SK-N-DZ (cell line): ENCODE data around the gene XRCC1.
"Not testable (repeated sequence)": the region's sequence is repeated elsewhere in the genome, so short reads cannot be mapped to it uniquely, and the experiment has no call there.

Experiments used
- DNase-seq: peaks from one replicate; pipeline ENCODE4 v3.0.0-alpha.2; 2015; ENCODE audit warnings: low spot score

XRCC1 gene

GRCh38 chr19:43599635-43600295, 24.4 kb upstream of the XRCC1 start:
- DNase-seq: no peak

DNA sequence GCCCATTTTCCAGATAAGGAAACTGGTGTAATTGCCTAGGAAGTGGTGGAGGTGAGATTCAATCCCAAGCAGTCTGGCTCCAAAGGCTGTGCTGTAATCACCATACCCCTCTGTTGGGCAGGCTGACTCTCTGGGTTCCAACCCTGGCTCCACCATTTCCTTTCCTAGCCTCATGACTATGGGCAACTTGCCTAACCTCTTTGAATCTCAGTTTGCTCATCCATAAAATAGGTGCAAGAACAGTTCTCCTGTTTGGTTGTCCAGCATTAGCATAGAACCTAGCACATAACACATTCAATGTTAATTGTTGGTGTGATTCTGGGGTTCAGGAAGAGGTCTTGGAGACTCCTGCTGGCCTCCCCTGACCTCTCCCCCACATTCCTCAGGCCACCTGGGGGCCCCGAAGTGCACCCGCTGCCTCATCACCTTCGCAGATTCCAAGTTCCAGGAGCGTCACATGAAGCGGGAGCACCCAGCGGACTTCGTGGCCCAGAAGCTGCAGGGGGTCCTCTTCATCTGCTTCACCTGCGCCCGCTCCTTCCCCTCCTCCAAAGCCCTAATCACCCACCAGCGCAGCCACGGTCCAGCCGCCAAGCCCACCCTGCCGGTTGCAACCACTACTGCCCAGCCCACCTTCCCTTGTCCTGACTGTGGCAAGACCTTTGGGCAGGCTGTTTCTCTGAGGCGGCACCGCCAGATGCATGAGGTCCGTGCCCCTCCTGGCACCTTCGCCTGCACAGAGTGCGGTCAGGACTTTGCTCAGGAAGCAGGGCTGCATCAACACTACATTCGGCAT, 23.3 kb upstream of the XRCC1 start:
- no peak for DNase-seq

GRCh38 chr19:43597876-43598275, 22.5 kb upstream of the XRCC1 start:
- no peak for DNase-seq

GRCh38 chr19:43596842-43597461, 21.6 kb upstream of the XRCC1 start:
- DNase-seq: no peak

GRCh38 chr19:43595999-43596841, 20.9 kb upstream of the XRCC1 start, which contains the start of the genes IRGQ and ZNF576:
Gene IRGQ (minus strand): TSS chr19:43596134. CDS start chr19:43595338, 796 bp downstream.
Gene ZNF576 (plus strand): TSS chr19:43596595. CDS start chr19:43597109, 514 bp downstream.
- peak; percentile 99 for DNase-seq

GRCh38 chr19:43595605-43595998, 20.3 kb upstream of the XRCC1 start:
- DNase-seq: no peak

- peak; percentile 46 for DNase-seq
Measured at GRCh38 chr19:43594710-43595604, 19.6 kb upstream of the XRCC1 start.

GRCh38 chr19:43594081-43594697, 18.9 kb upstream of the XRCC1 start:
- no peak for DNase-seq

- DNase-seq: no peak
Measured at GRCh38 chr19:43592800-43593350, 17.5 kb upstream of the XRCC1 start.

DNA sequence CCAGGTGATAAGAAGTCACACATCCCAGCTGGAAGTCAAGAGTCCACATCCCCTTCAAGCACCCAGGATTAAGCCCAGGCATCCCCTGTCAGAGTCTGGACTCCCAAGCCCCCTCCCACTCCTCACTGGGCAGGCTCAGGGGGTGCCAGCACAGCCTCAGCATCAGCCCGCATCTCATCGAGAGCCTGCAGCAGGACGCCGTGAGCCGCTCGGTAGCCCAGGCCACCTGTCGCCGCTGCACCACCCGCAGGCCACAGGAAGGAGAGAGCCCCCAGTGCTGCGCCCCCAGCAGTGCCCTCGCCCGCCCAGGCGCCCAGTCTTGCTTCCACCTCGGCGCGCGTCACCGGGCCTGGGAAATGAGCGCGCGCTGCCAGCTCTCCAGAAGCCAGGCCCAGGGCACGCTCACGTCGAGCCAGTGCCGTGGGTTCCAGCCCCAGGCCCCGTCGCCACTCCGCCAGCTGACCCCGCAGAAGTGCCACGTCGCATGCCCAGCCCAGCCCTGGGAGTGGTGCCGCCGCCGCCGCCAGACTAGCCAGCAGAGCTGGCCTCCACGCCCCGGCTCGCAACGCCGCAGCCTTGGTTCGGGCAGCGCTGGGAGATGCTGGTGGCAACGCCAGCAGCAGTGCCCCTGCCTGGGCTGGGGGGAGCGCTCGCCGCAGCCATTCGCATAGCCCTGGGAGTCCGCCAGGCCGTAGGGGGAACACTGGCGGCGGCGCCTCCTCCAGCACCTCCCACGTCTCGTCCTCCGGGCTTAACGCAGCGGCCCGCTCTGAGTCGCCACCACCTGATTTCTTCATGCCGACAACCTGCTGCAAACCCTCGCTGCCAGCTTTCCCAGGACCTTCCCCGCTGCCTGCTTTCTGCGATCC, 16.8 kb upstream of the XRCC1 start:
- DNase-seq: no peak

DNA sequence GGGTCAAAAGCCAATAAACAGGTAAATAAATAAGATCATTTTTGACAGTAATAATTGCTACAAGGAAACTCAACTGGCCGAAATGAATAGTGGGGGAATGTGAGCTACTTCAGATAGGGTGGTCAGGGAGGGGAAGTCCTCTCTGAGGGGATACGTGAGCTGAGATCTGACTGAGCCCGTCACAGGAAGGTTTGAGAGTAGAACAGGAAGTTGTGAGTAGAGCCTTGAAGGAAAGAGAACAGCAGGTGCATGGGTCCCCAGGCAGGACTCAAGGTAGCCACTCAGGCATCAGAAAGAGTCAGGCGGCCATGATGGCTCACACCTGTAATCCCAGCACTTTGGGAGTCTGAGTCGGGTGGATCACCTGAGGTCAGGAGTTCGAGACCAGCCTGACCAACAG, 14.4 kb upstream of the XRCC1 start:
- no peak for DNase-seq

GRCh38 chr19:43589277-43589676, 13.9 kb upstream of the XRCC1 start:
- DNase-seq: no peak

DNA sequence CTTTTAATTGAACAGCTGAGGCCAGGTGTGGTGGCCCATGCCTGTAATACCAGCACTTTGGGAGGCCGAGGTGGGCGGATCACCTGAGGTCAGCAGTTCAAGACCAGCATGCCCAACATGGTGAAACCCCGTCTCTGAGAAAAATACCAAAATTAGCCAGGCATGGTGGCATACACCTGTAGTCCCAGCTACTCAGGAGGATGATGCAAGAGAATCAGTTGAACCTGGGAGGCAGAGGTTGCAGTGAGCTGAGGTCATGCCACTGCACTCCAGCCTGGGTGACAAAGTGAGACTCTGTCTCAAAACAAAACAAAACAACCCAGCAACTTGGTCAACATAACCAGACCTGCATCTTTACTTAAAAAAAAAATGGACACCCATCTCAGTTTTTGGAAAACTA, 11.7 kb upstream of the XRCC1 start:
- DNase-seq: not testable (repeated sequence)

- no peak for DNase-seq
Measured at GRCh38 chr19:43586346-43586745, 11.0 kb upstream of the XRCC1 start.

GRCh38 chr19:43584484-43584883, 9.2 kb upstream of the XRCC1 start:
- DNase-seq: no peak

DNA sequence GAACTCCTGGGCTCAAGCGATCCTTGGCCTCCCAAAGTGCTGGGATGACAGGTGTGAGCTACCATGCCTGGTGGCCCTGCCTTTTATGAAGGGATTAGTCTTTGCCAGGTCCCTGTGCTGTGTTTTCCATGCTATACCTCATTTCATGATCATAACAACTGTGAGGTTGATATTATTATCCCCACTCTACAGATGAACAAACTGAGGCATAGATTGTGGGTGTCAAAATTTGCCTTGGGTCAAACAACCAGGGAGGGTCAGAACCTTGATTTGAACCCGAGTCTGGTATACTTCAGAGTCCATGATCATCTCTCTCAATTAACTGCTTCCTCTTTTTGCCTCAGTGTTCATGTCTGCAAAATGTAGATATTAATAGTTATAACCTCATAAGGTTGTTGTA, 7.2 kb upstream of the XRCC1 start:
- no peak for DNase-seq

DNA sequence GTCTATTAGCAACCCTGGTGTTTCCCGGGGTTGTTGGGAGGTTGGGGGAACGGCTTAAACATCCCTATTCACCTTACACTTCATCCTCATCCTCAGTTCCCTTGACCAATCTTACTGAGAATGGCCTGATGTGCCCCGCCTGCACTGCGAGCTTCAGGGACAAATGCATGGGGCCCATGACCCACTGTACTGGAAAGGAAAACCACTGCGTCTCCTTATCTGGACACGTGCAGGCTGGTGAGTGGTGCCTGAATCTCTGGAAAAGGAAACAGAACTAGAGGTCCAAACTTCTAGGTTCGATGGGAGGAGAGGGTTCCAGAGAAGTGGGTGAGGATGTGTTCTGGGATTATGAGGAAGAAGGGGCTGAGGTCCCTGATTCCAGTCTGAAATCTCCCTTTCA, 6.1 kb upstream of the XRCC1 start:
- DNase-seq: no peak

GRCh38 chr19:43578787-43579186, 3.5 kb upstream of the XRCC1 start:
- no peak for DNase-seq
